GM21737 (cell line): ENCODE measurements around the gene ASCC2.

Source experiments
- ATAC-seq: cut with Tn5 transposase; IDR thresholded peaks from one replicate; pipeline ENCODE4 v1.9.1; 2021; ENCODE audit warnings: mild to moderate bottlenecking, moderate library complexity; ENCODE audit not compliant: unreplicated experiment

Gene ASCC2

DNA sequence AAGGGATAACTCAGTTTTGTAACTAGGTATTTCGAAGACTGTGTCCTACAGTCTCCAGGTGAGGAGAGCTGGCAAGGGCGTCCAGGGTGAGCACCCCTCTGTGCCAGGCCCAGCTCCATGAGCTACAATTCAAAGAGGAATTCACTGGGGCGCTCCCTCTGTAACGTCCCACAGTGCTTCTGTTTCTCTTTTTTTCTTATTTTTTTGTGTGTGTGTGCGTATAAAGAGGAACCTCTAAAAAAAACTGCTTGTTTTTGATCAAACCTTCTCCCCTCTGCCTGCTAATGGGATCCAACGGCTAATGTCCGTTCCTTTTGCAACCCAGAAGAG lies 17.1 kb downstream of the ASCC2 start:
- ATAC-seq, result no peak

- ATAC-seq, result no peak
Measured at GRCh38 chr22:29819501-29819900, 18.6 kb downstream of the ASCC2 start.

DNA sequence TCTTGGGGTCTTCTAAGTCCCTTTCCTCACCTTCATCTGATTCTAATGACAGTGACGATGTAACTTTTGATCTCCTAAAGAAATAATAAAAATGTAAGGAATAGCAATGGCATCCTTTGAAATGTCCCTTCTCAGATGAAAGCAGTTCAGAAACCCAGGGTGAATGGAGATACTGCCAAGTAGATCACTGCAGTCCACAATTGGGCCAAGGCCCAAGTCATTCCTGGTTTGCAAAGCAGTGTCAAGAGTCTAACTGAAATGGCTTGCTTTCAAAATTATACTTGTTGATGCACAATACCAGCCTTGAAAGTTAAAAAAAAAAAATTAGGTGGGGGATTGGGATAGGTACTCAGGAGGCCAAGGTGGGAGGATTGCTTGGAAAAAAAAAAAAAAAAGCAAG lies 20.4 kb downstream of the ASCC2 start:
- ATAC-seq, result no peak

- no peak for ATAC-seq
Measured at GRCh38 chr22:29816980-29817379, 21.1 kb downstream of the ASCC2 start.

GRCh38 chr22:29816539-29816938 lies 21.5 kb downstream of the ASCC2 start:
- no peak for ATAC-seq

DNA sequence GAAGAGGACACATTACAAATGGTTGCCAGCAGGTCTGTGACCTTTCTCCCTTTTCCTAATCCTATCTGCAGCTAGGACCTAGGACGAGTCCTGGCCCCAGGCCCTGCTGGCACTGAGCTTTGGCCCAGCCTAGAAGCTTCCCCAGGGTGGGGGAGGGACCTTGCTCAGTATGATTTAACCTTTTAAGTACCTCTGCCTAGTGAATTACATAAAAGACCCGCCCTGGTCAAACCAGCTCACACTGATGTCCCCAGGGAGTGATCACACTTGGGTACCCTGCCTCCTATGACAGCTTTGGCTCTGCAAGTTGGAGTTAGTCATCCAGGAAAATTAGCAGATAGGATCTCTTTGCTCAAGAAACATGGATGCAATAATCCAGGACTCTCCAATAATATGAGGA lies 21.9 kb downstream of the ASCC2 start:
- no peak for ATAC-seq

- ATAC-seq, result no peak
Measured at GRCh38 chr22:29815580-29815979, 22.5 kb downstream of the ASCC2 start.

GRCh38 chr22:29814003-29814402 lies 24.1 kb downstream of the ASCC2 start:
- ATAC-seq, result no peak

GRCh38 chr22:29813563-29813962 lies 24.5 kb downstream of the ASCC2 start:
- no peak for ATAC-seq

- ATAC-seq, result no peak
Measured at GRCh38 chr22:29813126-29813525, 24.9 kb downstream of the ASCC2 start.

DNA sequence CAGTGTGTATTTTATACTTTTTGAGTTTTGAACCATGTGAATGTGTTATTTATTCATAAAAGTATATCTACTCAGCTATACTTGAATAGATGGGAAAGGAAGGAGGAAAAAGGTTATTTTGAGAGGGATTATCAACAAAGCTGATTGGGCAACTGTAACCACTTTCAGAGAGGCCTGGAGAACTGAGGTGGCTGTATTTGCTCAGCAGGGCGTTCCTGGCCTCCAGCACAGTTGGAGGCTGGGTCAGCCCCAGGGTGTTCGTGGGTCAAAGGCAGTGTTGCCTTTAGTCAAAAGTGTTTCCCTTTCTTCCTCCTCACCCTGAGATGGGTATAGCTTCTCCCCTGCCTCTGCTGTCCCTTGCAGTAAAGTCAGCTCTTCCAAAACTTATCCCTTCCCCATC lies 26.7 kb downstream of the ASCC2 start:
- no peak for ATAC-seq

GRCh38 chr22:29810216-29810615 lies 27.9 kb downstream of the ASCC2 start:
- no peak for ATAC-seq

DNA sequence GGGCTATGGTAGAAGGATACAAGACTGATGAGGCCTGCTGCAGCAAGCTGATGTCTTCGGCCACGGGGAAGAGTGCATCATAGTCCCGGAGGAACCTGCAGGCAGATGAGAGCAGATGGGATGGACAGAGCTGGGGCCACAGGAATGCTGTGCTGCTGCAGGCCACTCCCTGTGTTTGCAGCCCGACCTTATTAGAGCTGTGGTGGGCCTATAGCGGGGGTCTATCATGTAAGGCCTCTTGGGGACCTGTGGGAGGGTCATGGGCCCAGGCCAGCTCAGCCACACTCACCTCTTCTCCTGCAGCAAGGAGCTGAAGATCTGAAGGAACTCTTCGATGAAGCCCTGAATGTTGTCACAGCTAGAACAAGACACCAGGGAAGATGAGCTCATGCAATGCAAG lies 31.9 kb downstream of the ASCC2 start:
- ATAC-seq, result no peak

DNA sequence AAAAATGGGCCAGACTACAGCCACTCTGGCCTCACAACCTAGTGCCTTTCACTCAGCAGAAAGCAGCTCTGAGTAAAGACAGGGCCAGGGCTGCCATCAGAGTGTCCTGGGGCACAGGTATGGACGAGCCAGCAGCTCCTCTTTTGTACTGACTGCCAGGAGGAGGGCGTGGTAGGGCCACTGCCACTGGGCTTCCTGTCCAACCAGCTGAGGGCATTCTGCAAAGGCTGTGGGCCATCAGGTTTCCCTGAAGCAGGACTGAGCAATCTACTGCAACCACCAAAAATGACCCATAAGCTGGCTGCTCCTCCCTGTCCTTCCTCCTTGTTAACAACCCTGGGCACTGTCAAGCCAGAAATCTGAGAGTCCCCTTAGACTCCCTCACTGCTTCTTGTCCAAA lies 33.1 kb downstream of the ASCC2 start:
- no peak for ATAC-seq

DNA sequence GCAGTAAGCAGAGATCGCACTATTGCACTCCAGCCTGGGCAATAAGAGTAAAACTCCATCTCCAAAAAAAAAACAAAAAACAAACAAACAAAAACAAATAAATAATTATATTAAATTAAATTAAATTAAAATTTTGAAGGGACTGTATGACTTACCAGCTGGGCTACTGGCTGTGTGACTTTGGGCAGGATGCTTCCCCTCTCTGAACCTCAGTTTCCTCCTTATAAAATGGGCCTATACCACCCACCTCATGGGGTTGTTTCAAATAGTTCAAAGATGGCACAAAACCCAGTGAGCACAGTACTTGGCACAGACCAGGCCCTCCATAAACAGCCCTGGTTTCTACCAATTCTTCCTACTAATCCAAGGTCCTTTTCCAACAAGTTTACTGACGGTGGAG lies 34.9 kb downstream of the ASCC2 start:
- ATAC-seq, result no peak

GRCh38 chr22:29801796-29802195 lies 36.3 kb downstream of the ASCC2 start:
- ATAC-seq, result no peak

DNA sequence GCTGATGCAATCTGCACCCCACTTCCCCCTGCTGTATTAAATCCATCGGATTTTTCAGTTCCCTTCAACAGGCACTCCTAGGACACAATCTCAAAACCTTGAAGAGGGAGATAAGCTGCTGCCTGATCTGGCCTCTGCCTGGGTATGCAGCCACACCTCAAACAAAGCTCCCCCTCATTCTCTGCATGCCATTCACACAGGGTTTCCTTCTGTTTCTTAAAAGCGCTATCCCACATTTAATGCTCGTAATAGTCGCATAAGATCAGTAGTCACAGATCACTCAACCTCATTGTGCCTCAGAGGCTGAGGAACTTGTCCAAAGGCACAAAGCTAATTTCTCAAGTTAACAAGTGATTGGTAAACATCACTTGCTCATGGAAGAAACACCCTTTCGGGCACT lies 36.9 kb downstream of the ASCC2 start:
- ATAC-seq, result no peak

GRCh38 chr22:29799217-29799680 lies 38.8 kb downstream of the ASCC2 start:
- no peak for ATAC-seq

- ATAC-seq, result no peak
Measured at GRCh38 chr22:29798801-29799200, 39.3 kb downstream of the ASCC2 start.

DNA sequence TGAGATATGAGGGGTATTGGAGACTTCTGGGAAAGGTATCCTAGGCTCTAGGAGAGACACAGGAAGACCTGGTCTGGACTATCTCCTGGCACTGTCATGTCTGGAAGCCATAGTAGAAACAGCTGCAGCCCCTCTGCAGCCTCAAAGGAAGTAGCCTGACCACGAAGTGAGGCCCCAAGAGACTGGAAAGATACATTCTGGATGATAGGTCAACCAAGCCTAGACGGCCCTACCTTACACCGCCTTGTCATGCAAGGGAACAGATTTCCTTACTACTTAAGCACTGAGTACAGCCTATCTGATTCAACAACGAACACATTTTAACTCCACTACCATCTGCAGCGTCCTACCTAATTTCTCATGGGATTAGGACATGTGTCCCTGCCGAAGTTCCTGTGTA lies 39.8 kb downstream of the ASCC2 start:
- ATAC-seq, result no peak

GRCh38 chr22:29797351-29797750 lies 40.7 kb downstream of the ASCC2 start:
- no peak for ATAC-seq

DNA sequence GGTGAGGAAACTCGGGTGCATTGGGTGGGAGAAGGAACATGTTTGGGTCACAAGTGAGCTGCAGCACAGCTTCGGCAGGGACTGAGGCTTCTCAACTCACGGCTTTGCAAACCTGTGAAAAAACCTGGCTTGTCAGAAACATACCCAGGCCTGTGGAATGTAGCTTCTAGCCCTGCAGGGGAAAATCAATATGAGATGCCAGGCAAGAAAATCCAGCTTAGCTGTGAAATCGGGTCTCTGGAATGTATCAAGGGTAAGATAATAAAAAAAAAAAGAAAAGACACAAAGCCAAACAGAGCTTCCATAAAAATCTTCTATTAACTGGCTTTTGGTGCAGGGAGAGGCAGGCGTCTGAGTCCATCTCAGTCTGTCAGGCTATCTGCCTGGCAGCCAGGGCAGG lies 42.4 kb downstream of the ASCC2 start:
- ATAC-seq, result no peak

DNA sequence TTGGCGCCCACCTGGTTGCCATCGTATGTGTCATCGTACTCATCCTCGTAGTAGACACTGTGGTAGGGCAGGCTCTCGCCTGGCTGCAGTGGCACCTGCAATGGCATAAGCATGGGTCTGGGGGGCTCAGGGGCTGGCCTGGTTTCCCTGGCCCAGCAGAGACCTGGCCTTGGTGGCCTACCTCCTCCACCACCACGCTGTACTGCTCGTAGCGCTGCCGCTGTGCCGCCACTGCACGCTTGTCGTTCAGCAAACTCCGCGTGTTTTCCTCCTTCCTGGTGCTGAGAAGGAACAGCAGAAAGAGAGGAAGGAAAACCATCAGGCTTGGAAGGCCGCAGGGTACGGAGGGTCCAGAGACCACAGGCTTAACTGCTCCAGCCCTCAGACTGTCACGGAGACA lies 44.7 kb downstream of the ASCC2 start:
- no peak for ATAC-seq

DNA sequence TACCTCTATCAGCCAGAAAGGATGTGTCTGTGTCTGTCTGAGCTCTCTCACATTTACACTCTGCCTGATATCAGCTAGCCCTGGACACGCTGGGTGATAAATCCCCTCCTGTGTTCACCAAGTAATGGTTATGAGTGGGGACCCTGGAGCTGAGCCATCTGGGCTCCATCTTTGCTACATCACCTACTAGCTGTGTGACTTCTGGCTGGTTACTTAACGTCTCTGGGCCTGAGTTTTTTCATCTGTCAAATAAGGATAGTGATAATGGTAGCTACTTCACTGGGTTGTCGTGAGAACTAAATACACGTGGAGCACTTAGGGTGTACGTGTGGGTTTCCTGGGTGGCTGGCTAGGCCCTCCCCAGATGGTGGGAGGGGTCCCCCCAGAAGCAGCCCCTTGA lies 48.0 kb downstream of the ASCC2 start:
- no peak for ATAC-seq
